GM18505 (cell line): ENCODE data around the gene DENND5A.
"Not testable (repeated sequence)": the region's sequence is repeated elsewhere in the genome, so short reads cannot be mapped to it uniquely, and the experiment has no call there.

Experiments used
- ATAC-seq: cut with Tn5 transposase; IDR thresholded peaks from one replicate; pipeline ENCODE4 v1.9.1; 2021; ENCODE audit not compliant: unreplicated experiment
- POLR2A ChIP-seq: IDR thresholded peaks from 4 replicates; pipeline ENCODE4 v1.6.1; 2011; ENCODE audit warnings: borderline replicate concordance; ENCODE audit not compliant: insufficient read depth, insufficient read length; ENCODE audit errors: extremely low read depth

The DENND5A gene

GRCh38 chr11:9120664-9121468, 144.3 kb downstream of the DENND5A start:
- ATAC-seq, result no peak
- no peak for TF ChIP-seq POLR2A

GRCh38 chr11:9118277-9118676, 146.9 kb downstream of the DENND5A start:
- TF ChIP-seq POLR2A, result no peak
- no peak for ATAC-seq

- no peak for ATAC-seq
These were observed 153.1 kb downstream of the DENND5A start for GRCh38 chr11:9112075-9112474.

GRCh38 chr11:9109858-9110731, 155.1 kb downstream of the DENND5A start:
- ATAC-seq, result no peak
- no peak for TF ChIP-seq POLR2A

More at GRCh38 chr11:9112075-9112474, 153.1 kb downstream of the DENND5A start:
- no peak for TF ChIP-seq POLR2A

GRCh38 chr11:9104580-9104979, 160.6 kb downstream of the DENND5A start:
- TF ChIP-seq POLR2A, result no peak
- ATAC-seq, result no peak

- TF ChIP-seq POLR2A, result no peak
- ATAC-seq, result no peak
These were observed 161.4 kb downstream of the DENND5A start for GRCh38 chr11:9103542-9104276.

GRCh38 chr11:9099617-9100016, 165.5 kb downstream of the DENND5A start:
- no peak for ATAC-seq
- TF ChIP-seq POLR2A, result no peak

- not testable (repeated sequence) for ATAC-seq
These were observed 166.7 kb downstream of the DENND5A start for GRCh38 chr11:9098455-9098854.

GRCh38 chr11:9097186-9097943, 167.8 kb downstream of the DENND5A start:
- not testable (repeated sequence) for ATAC-seq

- no peak for TF ChIP-seq POLR2A
- no peak for ATAC-seq
These were observed 168.7 kb downstream of the DENND5A start for GRCh38 chr11:9096427-9096826.

GRCh38 chr11:9095421-9095820, 169.7 kb downstream of the DENND5A start:
- no peak for TF ChIP-seq POLR2A
- ATAC-seq, result no peak

GRCh38 chr11:9094420-9094819, 170.7 kb downstream of the DENND5A start:
- no peak for ATAC-seq
- TF ChIP-seq POLR2A, result no peak

GRCh38 chr11:9092853-9093778, 172.0 kb downstream of the DENND5A start:
- ATAC-seq, result no peak
- TF ChIP-seq POLR2A, result no peak
